K562 (cell line): ENCODE data around the gene HLA-DOA. TPM values are rescaled to one million over a fixed set of nuclear protein-coding genes. Genes with fewer than 3 reads are reported as not detected.

ENCODE experiments used
- CEBPZ ChIP-seq: fragments of 150-350 bp; IDR thresholded peaks from 2 replicates; pipeline ENCODE4 v1.6.1; 2014; ENCODE audit warnings: low read depth, mild to moderate bottlenecking, low read length, borderline replicate concordance
- CTCFL ChIP-seq: IDR thresholded peaks from 2 replicates; pipeline ENCODE4 v1.6.1; 2011; ENCODE audit warnings: borderline replicate concordance, low read depth, mild to moderate bottlenecking, moderate library complexity, low read length; ENCODE audit not compliant: insufficient read depth, poor library complexity, severe bottlenecking
- DMBX1 ChIP-seq: fragments of 250-450 bp; sonication (Bioruptor Pico); IDR thresholded peaks from 2 replicates; pipeline ENCODE4 v1.8.0; 2022; ENCODE audit warnings: inconsistent platforms, mild to moderate bottlenecking, moderate library complexity, borderline replicate concordance
- EGR1 ChIP-seq: fragments of 450-650 bp; conservative IDR thresholded peaks from 2 replicates; pipeline ENCODE4 v1.6.1; 2017; ENCODE audit warnings: mild to moderate bottlenecking
- EP300 ChIP-seq: IDR thresholded peaks from 2 replicates; pipeline ENCODE4 v1.6.1; 2012; ENCODE audit warnings: low read length, improper control_type of control experiment
- ETS1 ChIP-seq: conservative IDR thresholded peaks from 2 replicates; pipeline ENCODE4 v1.6.1; 2011; ENCODE audit warnings: low read depth, mild to moderate bottlenecking, low read length; ENCODE audit not compliant: control insufficient read depth
- ETV5 ChIP-seq: sonication (generic); formaldehyde crosslinking; IDR thresholded peaks from 2 replicates; pipeline ENCODE4 v1.4.0; 2020; ENCODE audit warnings: low read depth, mild to moderate bottlenecking, missing genetic modification reagents
- FOS ChIP-seq: IDR thresholded peaks from 3 replicates; pipeline ENCODE4 v1.6.1; 2011; ENCODE audit not compliant: insufficient read length; ENCODE audit errors: extremely low read depth
- GABPB2 ChIP-seq: fragments of 250-450 bp; sonication (Bioruptor Pico); conservative IDR thresholded peaks from 2 replicates; pipeline ENCODE4 v1.5.1; 2021; ENCODE audit warnings: mild to moderate bottlenecking
- PHF21A ChIP-seq: fragments of 450-650 bp; IDR thresholded peaks from 2 replicates; pipeline ENCODE4 v1.6.1; 2017; ENCODE audit warnings: low read depth, borderline replicate concordance
- POLR3A ChIP-seq: IDR thresholded peaks from 2 replicates; pipeline ENCODE4 v1.6.1; 2011; ENCODE audit warnings: borderline replicate concordance, mild to moderate bottlenecking, moderate library complexity; ENCODE audit not compliant: insufficient read length, insufficient read depth; ENCODE audit errors: extremely low read depth
- POLR3G ChIP-seq: IDR thresholded peaks from 2 replicates; pipeline ENCODE4 v1.6.1; 2011; ENCODE audit not compliant: insufficient read length, insufficient replicate concordance; ENCODE audit errors: extremely low read depth
- RBM17 ChIP-seq: fragments of 200-400 bp; formaldehyde crosslinking; IDR thresholded peaks from 2 replicates; pipeline ENCODE4 v1.6.1; 2017; ENCODE audit warnings: low read depth, mild to moderate bottlenecking, low read length, borderline replicate concordance
- SAP30 ChIP-seq: fragments of 200-600 bp; sonication (generic); IDR thresholded peaks from 2 replicates; pipeline ENCODE4 v1.6.1; 2012; ENCODE audit warnings: borderline replicate concordance, low read depth, mild to moderate bottlenecking, moderate library complexity, low read length, control low read depth, inconsistent platforms; ENCODE audit not compliant: insufficient read depth, poor library complexity, severe bottlenecking
- SRF ChIP-seq, 2 experiments: fragments of 250-450, 450-650 bp in 1 of 2; sonication (Bioruptor Pico) in 1 of 2; sonication (generic) in 1 of 2; formaldehyde crosslinking; IDR thresholded peaks; 2 replicates each; pipeline versions ENCODE4 v1.5.0 to v1.5.1; 2020 to 2022; ENCODE audit warnings: mild to moderate bottlenecking in 1 of 2, missing genetic modification reagents in 1 of 2
- TEAD1 ChIP-seq, 2 experiments: fragments of 450-650 bp in 1 of 2; sonication (generic) in 1 of 2; formaldehyde crosslinking; IDR thresholded peaks; 2 replicates each; pipeline versions ENCODE4 v1.4.0 to v1.8.0; 2020 to 2022; ENCODE audit warnings: mild to moderate bottlenecking in 2 of 2, missing genetic modification reagents in 1 of 2
- ZNF507 ChIP-seq: conservative IDR thresholded peaks from 2 replicates; pipeline ENCODE4 v1.6.1; 2017; ENCODE audit warnings: missing genetic modification characterization, missing compliant biosample characterization
- polyA plus RNA-seq, 8 experiments: library from polyadenylated mRNA; depleted of rRNA in 4 of 8; stranded (reverse) in 5 of 8; unstranded in 3 of 8; fragments of >200 nt; fragmentation: Nextera tagmentation in 2 of 8; fragmentation: Illumina TruSeq in 1 of 8; extraction: Ambion mirVana in 2 of 8; extraction: Trizol in 1 of 8; gene quantifications; 2 replicates each; pipeline versions ENCODE4 v1.2.1 to v1.2.3, GENCODE V29; 2011 to 2014; ENCODE audit warnings: inconsistent platforms in 1 of 8, missing spikeins in 1 of 8
- total RNA-seq, 7 experiments: library from RNA; depleted of rRNA in 6 of 7; stranded (reverse); fragments of >200 nt in 6 of 7; fragmentation: Illumina TruSeq in 2 of 7; extraction: Trizol in 2 of 7; gene quantifications; 2 replicates each; pipeline versions ENCODE4 v1.2.1 to v1.2.3, GENCODE V29; 2011 to 2021; ENCODE audit warnings: low replicate concordance in 1 of 7

Gene HLA-DOA
- total and polyA plus RNA-seq, 9 of the 15 experiments (the other 6 are each of a cell fraction or from before 2014, with no cell fraction given), result 0.07 TPM; not detected in 8

GRCh38 chr6:32968093-32968866 lies 41.1 kb downstream of the HLA-DOA start, which contains the start of gene BRD2 (continued):
- no peak for TF ChIP-seq CTCFL
- peak; percentile 6 for TF ChIP-seq FOS
- TF ChIP-seq GABPB2 (CRISPR knock-in tag), result no peak
- peak; percentile 86; the same call in 1 of the 2 replicates for TF ChIP-seq ETV5 (CRISPR knock-in tag)
- peak; percentile 79; the same call in 1 of the 2 replicates for TF ChIP-seq PHF21A
- TF ChIP-seq RBM17, result no peak
- TF ChIP-seq CEBPZ, result no peak
- TF ChIP-seq EGR1, result peak; percentile 53; the same call in 1 of the 2 replicates
- TF ChIP-seq POLR3G, result no peak
- peak in 1 of 2 experiments; percentile 77; a peak in 1 of 4 replicates for TF ChIP-seq TEAD1 (CRISPR knock-in tag; IDR thresholded peaks at IDR 0.05)
- TF ChIP-seq EP300, result peak; percentile 58; the same call in 1 of the 2 replicates
- TF ChIP-seq ZNF507, result no peak
- TF ChIP-seq POLR3A, result no peak
- peak in 1 of 2 experiments; percentile 29; a peak in 1 of 4 replicates for TF ChIP-seq SRF (CRISPR knock-in tag; IDR thresholded peaks at IDR 0.05)
- TF ChIP-seq DMBX1 (CRISPR knock-in tag), result peak; percentile 75
- no peak; the same call in 1 of the 2 replicates for TF ChIP-seq ETS1
- TF ChIP-seq SAP30, result peak; percentile 38
